ENCODE results near the gene DOK5. TPM values are rescaled to one million over a fixed set of nuclear protein-coding genes. Genes with fewer than 3 reads are reported as not detected.

Gene DOK5
- total RNA-seq, 2 experiments from 2014 or later, result not detected

- H3K27ac Mint-ChIP-seq, result no peak overlapping the region
- CTCF ChIA-PET, result no interaction called here
Measured at GRCh38 chr20:54645445-54646155, 170.2 kb downstream of the DOK5 start.

GRCh38 chr20:54646156-54646517, 170.7 kb downstream of the DOK5 start:
- Mint-ChIP-seq H3K27me3 (peaks cover 5% of the 10 kb centered on the region), H3K4me3 (no peak overlapping the region), H3K9me3 (no peaks in the 10 kb centered on the region), H3K27ac (no peak overlapping the region), H3K4me1 (ENCODE audit: low read depth) (no peaks in the 10 kb centered on the region), H3K36me3 (ENCODE audit: low read depth) (no peaks in the 10 kb centered on the region)
- Histone ChIP-seq H3K9me3 (ENCODE audit: control insufficient read depth in 1 of 2, insufficient read depth in 1 of 2, low read length in 2 of 2) (no peaks in the 10 kb centered on the region), H3K4me3 (ENCODE audit: low read length) (no peak overlapping the region), H3K27me3 (ENCODE audit: control insufficient read depth in 1 of 2, insufficient read depth in 2 of 2, low read length in 2 of 2) (no peaks in the 10 kb centered on the region), H3K4me1 (ENCODE audit: insufficient read depth, low read length) (no peaks in the 10 kb centered on the region), H3K27ac (ENCODE audit: low read depth in 1 of 2, low read length in 2 of 2) (no peak overlapping the region), H3K36me3 (ENCODE audit: insufficient read depth, low read length) (no peaks in the 10 kb centered on the region)
- no peak for TF ChIP-seq CTCF (IDR thresholded peaks at IDR 0.05)
- ChIA-PET POLR2A (no interaction called here), CTCF (no interaction called here)
- intact Hi-C loops (cut with DNase I, micrococcal nuclease), result loop anchor here (2.0 to 5.0 kb wide), 3 partner anchors 424 to 549 kb away; no protein-coding TSS in a partner anchor
- DNase-seq, result no peak
- no peak for ATAC-seq (ENCODE audit: poor library complexity)

More at GRCh38 chr20:54645445-54646155, 170.2 kb downstream of the DOK5 start:
- no peak for DNase-seq
- intact Hi-C loops (cut with DNase I, micrococcal nuclease), result loop anchor here (2.0 to 5.0 kb wide), 3 partner anchors 423 to 549 kb away; no protein-coding TSS in a partner anchor
- ATAC-seq (ENCODE audit: poor library complexity), result no peak
- H3K27ac ChIP-seq (ENCODE audit: low read depth in 1 of 2, low read length in 2 of 2), result no peak overlapping the region
- H3K27me3 ChIP-seq (ENCODE audit: control insufficient read depth in 1 of 2, insufficient read depth in 2 of 2, low read length in 2 of 2), result no peaks in the 10 kb centered on the region
- H3K9me3 ChIP-seq (ENCODE audit: control insufficient read depth in 1 of 2, insufficient read depth in 1 of 2, low read length in 2 of 2), result no peaks in the 10 kb centered on the region
- H3K9me3 Mint-ChIP-seq, result no peaks in the 10 kb centered on the region
- POLR2A ChIA-PET, result no interaction called here
- no peak overlapping the region for H3K4me3 Mint-ChIP-seq
- H3K4me1 ChIP-seq (ENCODE audit: insufficient read depth, low read length), result no peaks in the 10 kb centered on the region
- H3K36me3 Mint-ChIP-seq (ENCODE audit: low read depth), result no peaks in the 10 kb centered on the region
- H3K4me1 Mint-ChIP-seq (ENCODE audit: low read depth), result no peaks in the 10 kb centered on the region
- no peaks in the 10 kb centered on the region for H3K36me3 ChIP-seq (ENCODE audit: insufficient read depth, low read length)
- TF ChIP-seq CTCF (IDR thresholded peaks at IDR 0.05), result no peak
- peaks cover 5% of the 10 kb centered on the region for H3K27me3 Mint-ChIP-seq
- no peak overlapping the region for H3K4me3 ChIP-seq (ENCODE audit: low read length)

GRCh38 chr20:54648421-54649142, 173.2 kb downstream of the DOK5 start:
- H3K27ac ChIP-seq (ENCODE audit: low read depth in 1 of 2, low read length in 2 of 2), result no peak overlapping the region
- no peaks in the 10 kb centered on the region for H3K9me3 Mint-ChIP-seq
- H3K9me3 ChIP-seq (ENCODE audit: control insufficient read depth in 1 of 2, insufficient read depth in 1 of 2, low read length in 2 of 2), result no peaks in the 10 kb centered on the region
- H3K27me3 ChIP-seq (ENCODE audit: control insufficient read depth in 1 of 2, insufficient read depth in 2 of 2, low read length in 2 of 2), result no peaks in the 10 kb centered on the region
- H3K36me3 ChIP-seq (ENCODE audit: insufficient read depth, low read length), result no peaks in the 10 kb centered on the region
- no peak overlapping the region for H3K4me3 Mint-ChIP-seq
- no peak overlapping the region for H3K4me3 ChIP-seq (ENCODE audit: low read length)
- ChIA-PET POLR2A (no interaction called here), CTCF (no interaction called here)
- H3K27ac Mint-ChIP-seq, result no peak overlapping the region
- TF ChIP-seq CTCF (IDR thresholded peaks at IDR 0.05), result no peak
- H3K27me3 Mint-ChIP-seq, result peaks cover 15% of the 10 kb centered on the region
- H3K36me3 Mint-ChIP-seq (ENCODE audit: low read depth), result no peaks in the 10 kb centered on the region
- ATAC-seq (ENCODE audit: poor library complexity), result no peak
- intact Hi-C loops (cut with DNase I, micrococcal nuclease), result loop anchor here in 1 of 2 experiments (5.0 kb wide), 1 partner anchor 426 kb away; no protein-coding TSS in a partner anchor
- H3K4me1 ChIP-seq (ENCODE audit: insufficient read depth, low read length), result no peaks in the 10 kb centered on the region
- no peaks in the 10 kb centered on the region for H3K4me1 Mint-ChIP-seq (ENCODE audit: low read depth)
- DNase-seq, result no peak
